GM19467 (cell line): ENCODE data around the gene MFAP4.
A peak's percentile ranks its signal among the peaks of the same experiment; 100 is the strongest.

ENCODE experiments used
- ATAC-seq: cut with Tn5 transposase; IDR thresholded peaks from one replicate; pipeline ENCODE4 v1.9.1; 2021; ENCODE audit warnings: mild to moderate bottlenecking, moderate library complexity; ENCODE audit not compliant: unreplicated experiment

MFAP4 gene

GRCh38 chr17:19386051-19386929, 700 bp downstream of the MFAP4 start:
- no peak for ATAC-seq

GRCh38 chr17:19385521-19385983, 1.4 kb downstream of the MFAP4 start:
- no peak for ATAC-seq

- ATAC-seq = no peak
Measured at GRCh38 chr17:19384723-19385391, 2.1 kb downstream of the MFAP4 start.

- no peak for ATAC-seq
Measured at GRCh38 chr17:19383681-19384470, 3.1 kb downstream of the MFAP4 start.

- no peak for ATAC-seq
Measured at GRCh38 chr17:19382531-19383444, 4.2 kb downstream of the MFAP4 start.

- ATAC-seq = no peak
Measured at GRCh38 chr17:19381741-19382444, 5.1 kb downstream of the MFAP4 start.

- ATAC-seq = no peak
Measured at GRCh38 chr17:19381361-19381740, 5.6 kb downstream of the MFAP4 start.

GRCh38 chr17:19380481-19381301, 6.3 kb downstream of the MFAP4 start:
- ATAC-seq = no peak

- no peak for ATAC-seq
Measured at GRCh38 chr17:19379361-19380065, 7.5 kb downstream of the MFAP4 start.

- ATAC-seq = no peak
Measured at GRCh38 chr17:19378416-19379360, 8.3 kb downstream of the MFAP4 start, which contains the start of gene MAPK7. Gene MAPK7, plus strand, starts transcription at chr17:19378498. Its CDS starts 403 bp downstream, at chr17:19378901.

- peak; percentile 95 for ATAC-seq
Measured at GRCh38 chr17:19377602-19378415, 9.2 kb downstream of the MFAP4 start.

GRCh38 chr17:19376811-19377210, 10.2 kb downstream of the MFAP4 start:
- no peak for ATAC-seq

- ATAC-seq = no peak
Measured at GRCh38 chr17:19375732-19376131, 11.3 kb downstream of the MFAP4 start.

- ATAC-seq = no peak
Measured at GRCh38 chr17:19374136-19374535, 12.9 kb downstream of the MFAP4 start.

- no peak for ATAC-seq
Measured at GRCh38 chr17:19372866-19373504, 14.0 kb downstream of the MFAP4 start.

GRCh38 chr17:19372439-19372838, 14.6 kb downstream of the MFAP4 start:
- ATAC-seq = no peak
